HTR-8/SVneo (cell line): ENCODE data around the gene KANK3.
A peak's percentile ranks its signal among the peaks of the same experiment; 100 is the strongest.
"Not testable (repeated sequence)": the region's sequence is repeated elsewhere in the genome, so short reads cannot be mapped to it uniquely, and the experiment has no call there.

ENCODE experiments used
- DNase-seq: peaks from one replicate; pipeline ENCODE4 v3.0.0; 2011; ENCODE audit warnings: low spot score, mixed read lengths; ENCODE audit not compliant: insufficient read length
- FAIRE-seq: peaks from 2 replicates; lab custom pipeline; 2011; peaks lifted over from hg19 to GRCh38; lab: Jason Lieb, UNC

The KANK3 gene

GRCh38 chr19:8342684-8343482, at the start of gene KANK3:
TSS of gene KANK3 (minus strand) at chr19:8343262. CDS start at chr19:8337828, 5,434 bp downstream.
- FAIRE-seq (peak; percentile 76), DNase-seq (peak; percentile 99)

DNA sequence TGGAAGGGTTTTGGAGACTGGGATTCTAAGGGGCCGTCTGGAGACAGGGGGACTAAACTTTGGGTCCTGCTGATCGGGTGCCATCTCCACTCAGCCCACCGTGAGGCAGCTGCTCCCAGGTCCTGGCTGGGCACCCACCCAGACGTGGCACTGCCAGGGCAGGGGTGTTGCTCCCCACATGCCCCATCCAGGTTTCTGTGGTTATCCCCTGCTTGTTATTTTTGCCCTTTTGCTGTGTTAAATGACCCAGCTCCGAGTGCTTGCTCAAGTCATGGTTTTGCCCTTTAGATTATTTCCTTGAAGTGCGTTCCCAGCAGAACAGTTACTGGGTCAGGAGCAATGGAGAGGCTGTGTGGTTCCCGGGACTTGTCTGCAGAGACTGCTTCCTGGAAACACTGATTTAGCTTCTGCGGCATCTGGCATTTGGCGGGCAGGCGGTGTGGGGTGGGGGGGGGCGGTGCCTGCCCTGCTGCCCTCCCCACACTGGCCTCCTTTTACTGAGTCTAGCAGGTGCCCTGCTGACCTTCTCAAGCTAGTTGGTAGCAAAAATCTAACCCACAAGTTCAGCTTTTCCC, 49.0 kb upstream of the KANK3 start:
- FAIRE-seq: no peak
- no peak for DNase-seq

DNA sequence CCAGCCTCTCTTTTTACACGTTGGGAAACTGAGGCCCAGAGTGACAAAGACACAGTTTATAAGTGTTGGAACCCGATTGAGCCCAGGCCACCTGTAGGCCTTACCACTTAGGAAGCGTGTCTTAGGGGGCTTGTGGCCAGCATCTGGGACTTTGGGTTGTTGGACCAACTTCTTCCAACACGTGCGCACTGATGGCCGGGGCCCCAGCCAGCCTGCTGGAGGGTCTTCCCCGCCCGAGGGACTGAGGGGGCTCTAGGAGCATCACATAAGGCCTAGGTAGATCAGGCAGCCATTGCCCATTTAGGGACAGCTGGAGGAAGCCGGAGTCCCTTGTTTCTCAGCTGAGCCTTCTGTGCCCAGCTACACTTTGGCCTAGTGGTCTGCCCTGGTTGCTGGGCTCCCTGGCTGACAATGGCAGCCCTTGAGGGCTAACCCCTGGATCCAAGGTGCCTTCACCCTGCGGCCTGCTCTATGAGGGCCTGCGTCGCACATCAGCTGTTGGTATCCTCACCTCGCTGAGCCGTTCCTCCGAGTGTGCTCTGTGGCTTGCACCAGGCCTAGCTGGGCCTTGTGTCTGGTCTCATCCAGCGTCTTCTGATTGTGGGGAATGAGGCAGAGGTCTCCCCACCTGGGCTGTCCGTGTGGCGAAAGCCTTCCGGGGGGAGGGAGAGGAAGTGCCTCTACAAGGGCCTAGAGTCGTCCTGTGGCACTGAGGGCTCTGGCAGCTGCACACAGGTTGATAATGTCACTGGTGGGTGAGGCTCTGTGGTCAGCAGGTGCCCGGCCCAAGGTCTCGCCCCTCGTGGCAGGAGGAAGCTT, 48.3 kb upstream of the KANK3 start:
- no peak for DNase-seq

GRCh38 chr19:8390617-8390981, 47.5 kb upstream of the KANK3 start:
- DNase-seq: peak; percentile 88
- FAIRE-seq: peak; percentile 63

More for the DNA sequence above, 48.3 kb upstream of the KANK3 start:
- no peak for FAIRE-seq

DNA sequence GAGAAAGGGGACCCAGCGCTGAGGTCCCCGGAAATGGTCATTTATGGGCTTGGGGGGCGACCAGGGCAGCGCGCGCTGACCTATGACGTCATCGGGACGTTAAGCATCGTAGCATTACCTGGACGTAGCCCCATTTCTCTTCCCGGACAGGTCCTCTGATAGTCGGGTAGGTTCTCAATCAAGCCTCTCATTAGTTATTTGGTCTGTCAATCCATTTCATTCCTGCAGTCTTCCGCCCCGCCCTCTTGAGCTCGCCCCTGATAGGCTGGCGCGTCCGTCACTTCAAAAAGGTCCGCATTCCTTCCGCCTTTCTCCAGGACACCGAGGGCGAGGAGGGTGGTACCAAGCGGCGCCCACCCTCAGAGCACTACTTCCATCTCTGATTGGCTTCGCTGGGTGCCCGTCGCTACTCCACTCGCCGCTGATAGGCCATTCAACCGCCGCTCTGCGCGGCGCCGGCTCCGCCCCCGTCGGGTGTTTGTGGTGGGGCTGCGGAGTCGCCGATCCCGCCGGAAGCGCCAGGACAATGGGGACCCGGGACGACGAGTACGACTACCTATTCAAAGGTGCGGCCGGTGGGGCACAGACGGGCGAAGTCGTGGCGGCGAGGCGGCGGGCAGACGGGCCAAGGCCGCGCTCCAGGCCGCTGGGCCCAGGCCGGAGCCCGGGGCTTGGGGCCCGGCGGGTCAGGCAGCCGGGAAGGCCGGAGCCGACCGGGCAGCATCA, 47.0 kb upstream of the KANK3 start, which contains the start of gene RAB11B:
Gene RAB11B (plus strand): TSS at position 470 of the 726 bp plus-strand sequence. CDS start 57 bp downstream, at position 527.
- FAIRE-seq (peak; percentile 98), DNase-seq (peak; percentile 100)

- DNase-seq (no peak), FAIRE-seq (no peak)
Observed at GRCh38 chr19:8388612-8388958, 45.5 kb upstream of the KANK3 start.

DNA sequence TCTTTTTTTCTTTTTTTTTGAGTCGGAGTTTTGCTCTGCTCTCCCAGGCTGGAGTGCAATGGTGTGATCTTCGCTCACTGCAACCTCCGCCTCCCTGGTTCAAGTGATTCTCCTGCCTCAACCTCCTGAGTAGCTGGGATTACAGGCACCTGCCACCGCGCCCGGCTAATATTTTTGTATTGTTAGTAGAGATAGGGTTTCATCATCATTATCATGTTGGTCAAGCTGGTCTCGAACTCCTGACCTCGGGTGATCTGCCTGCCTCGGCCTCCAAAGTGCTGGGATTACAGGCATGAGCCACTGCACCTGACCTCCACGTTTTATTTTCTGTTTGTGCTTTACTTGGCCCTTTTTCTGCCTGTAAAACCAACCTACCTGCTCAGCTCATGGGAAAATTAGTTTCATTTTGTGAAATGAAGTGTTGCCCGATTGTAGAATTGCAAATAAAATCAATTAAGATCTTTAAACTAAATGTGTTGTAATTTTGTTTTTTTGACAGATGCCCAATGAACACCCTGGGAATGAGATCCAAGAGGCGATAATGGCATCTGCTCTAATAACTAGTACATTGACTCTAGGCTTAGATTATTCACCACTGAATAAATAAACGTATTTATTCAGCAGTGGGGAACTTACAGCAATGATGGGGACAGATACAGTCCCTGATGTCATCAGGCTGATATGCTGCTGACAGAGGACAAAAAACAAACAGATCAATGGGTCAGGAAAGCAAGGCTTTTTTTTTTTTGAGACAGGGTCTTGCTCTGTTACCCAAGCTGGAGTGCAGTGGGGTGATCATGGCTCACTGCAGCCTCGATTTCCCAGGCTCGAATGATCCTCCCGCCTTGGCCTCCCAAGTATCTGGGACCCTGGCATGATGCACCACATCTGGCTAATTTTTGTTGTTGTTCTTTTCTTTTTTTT, 44.9 kb upstream of the KANK3 start:
- no peak for DNase-seq
- no peak for FAIRE-seq

- DNase-seq (no peak), FAIRE-seq (no peak)
Observed at GRCh38 chr19:8386990-8387389, 43.9 kb upstream of the KANK3 start.

- not testable (repeated sequence) for FAIRE-seq, DNase-seq
Observed at GRCh38 chr19:8386419-8386818, 43.4 kb upstream of the KANK3 start.

- not testable (repeated sequence) for FAIRE-seq, DNase-seq
Observed at GRCh38 chr19:8385566-8385965, 42.5 kb upstream of the KANK3 start.

DNA sequence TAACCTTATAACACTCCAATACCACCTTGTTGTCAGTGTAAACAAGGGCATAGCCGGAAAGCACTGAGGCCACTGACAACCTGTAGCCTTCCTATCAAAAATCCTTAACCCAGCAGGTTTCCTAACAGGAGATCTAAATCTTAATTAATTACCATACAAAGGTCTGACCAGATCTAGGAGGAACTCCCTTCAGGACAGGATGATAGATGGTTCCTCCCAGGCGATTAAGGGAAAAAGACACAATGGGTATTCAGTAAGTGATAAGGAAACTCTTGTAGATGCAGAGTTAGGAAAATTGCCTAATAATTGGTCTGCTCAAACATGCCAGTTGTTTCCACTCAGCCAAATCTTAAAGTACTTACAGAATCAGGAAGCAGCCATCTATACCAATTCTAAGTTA, 42.0 kb upstream of the KANK3 start:
- not testable (repeated sequence) for DNase-seq, FAIRE-seq

- DNase-seq, FAIRE-seq: not testable (repeated sequence)
Observed at GRCh38 chr19:8384569-8384968, 41.5 kb upstream of the KANK3 start.

- FAIRE-seq, DNase-seq: not testable (repeated sequence)
Observed at GRCh38 chr19:8379156-8379891, 36.3 kb upstream of the KANK3 start.

DNA sequence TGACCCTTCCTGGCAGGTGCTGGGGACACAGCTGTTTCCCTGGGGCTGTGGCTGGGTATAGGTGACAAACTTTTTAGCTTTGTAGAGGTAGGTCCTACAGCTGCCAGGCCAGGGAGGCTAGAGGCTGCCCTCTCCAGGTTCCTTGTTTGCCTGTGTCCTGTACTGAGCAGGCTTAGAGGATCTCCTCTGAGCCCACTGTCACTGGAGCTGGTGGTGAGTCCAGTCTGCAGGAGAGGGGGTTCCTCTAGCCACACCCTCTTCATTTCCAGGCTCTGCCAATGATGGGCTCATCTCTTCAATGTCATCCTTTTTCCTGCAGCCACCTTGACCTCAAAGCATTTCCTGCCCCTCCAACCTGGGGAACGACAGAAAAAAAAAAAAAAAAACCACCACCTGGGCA, 34.5 kb upstream of the KANK3 start:
- no peak for FAIRE-seq

DNA sequence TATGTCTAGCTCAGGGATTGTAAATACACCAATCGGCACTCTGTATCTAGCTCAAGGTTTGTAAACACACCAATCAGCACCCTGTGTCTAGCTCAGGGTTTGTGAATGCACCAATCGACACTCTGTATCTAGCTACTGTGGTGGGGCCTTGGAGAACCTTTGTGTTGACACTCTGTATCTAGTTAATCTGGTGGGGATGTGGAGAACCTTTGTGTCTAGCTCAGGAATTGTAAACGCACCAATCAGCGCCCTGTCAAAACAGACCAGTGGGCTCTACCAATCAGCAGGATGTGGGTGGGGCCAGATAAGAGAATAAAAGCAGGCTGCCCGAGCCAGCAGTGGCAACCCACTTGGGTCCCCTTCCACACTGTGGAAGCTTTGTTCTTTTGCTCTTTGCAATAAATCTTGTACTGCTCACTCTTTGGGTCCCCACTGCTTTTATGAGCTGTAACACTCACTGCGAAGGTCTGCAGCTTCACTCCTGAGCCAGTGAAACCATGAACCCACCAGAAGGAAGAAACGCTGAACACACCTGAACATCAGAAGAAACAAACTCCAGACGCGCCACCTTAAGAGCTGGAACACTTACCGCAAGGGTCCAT, 33.4 kb upstream of the KANK3 start:
- DNase-seq, FAIRE-seq: not testable (repeated sequence)

More for the DNA sequence above, 34.5 kb upstream of the KANK3 start:
- no peak for DNase-seq

- DNase-seq, FAIRE-seq: not testable (repeated sequence)
Observed at GRCh38 chr19:8375766-8376165, 32.7 kb upstream of the KANK3 start.

DNA sequence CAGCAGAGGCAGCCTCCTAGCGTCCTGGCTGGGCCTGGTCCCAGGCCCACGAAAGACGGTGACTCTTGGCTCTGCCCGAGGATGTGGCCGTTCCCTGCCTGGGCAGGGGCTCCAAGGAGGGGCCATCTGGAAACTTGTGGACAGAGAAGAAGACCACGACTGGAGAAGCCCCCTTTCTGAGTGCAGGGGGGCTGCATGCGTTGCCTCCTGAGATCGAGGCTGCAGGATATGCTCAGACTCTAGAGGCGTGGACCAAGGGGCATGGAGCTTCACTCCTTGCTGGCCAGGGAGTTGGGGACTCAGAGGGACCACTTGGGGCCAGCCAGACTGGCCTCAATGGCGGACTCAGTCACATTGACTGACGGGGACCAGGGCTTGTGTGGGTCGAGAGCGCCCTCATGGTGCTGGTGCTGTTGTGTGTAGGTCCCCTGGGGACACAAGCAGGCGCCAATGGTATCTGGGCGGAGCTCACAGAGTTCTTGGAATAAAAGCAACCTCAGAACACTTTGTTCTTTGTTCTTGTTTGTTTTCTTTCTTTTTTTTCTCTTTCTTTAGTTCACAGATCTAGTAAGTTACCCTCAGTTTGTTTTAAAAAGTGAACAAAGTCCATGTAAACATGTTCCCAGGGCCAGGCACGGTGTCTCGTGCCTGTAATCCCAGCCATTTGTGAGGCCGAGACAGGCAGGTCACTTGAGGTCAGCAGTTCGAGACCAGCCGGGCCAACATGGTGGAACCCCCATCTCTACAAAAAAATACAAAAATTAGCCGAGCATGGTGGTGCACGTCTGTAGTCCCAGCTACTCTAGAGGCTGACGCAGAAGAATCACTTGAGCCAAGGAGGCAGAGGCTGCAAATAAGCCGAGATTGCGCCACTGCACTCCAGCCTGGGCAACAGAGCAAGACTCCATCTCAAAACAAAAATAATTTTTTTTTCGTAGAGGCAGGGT, 31.1 kb upstream of the KANK3 start:
- FAIRE-seq (no peak), DNase-seq (no peak)
